Psoas muscle (tissue), 8 donors: Measurements from ENCODE around the gene PARM1. TPM values are rescaled to one million over a fixed set of nuclear protein-coding genes. Genes with fewer than 3 reads are reported as not detected.

Experiments used
- ATAC-seq, 4 donors: fragments of 200-7000 bp; cut with Tn5 transposase; one replicate each; pipeline ENCODE4 v1.9.1; 2020; ENCODE audit warnings: moderate library complexity in 3 of 4, mild to moderate bottlenecking in 2 of 4
- DNase-seq, 2 donors: peaks; one replicate each; pipeline ENCODE4 v3.0.0-alpha.2; 2020
- H3K27ac ChIP-seq: fragments of 200-600 bp; one replicate; pipeline ENCODE4 v1.8.0; 2022
- H3K27me3 ChIP-seq, 3 donors: fragments of 200-600 bp in 1 of 3; one replicate each; pipeline versions ENCODE4 v1.6.1 to v1.8.0; 2013 to 2022; ENCODE audit warnings: low read length in 2 of 3, mild to moderate bottlenecking in 2 of 3, moderate library complexity in 1 of 3; ENCODE audit not compliant: insufficient read depth in 3 of 3
- H3K36me3 ChIP-seq, 2 donors: fragments of 200-600 bp in 1 of 2; one replicate each; pipeline versions ENCODE4 v1.6.1 to v1.8.0; 2013 to 2022; ENCODE audit warnings: low read depth in 1 of 2, mild to moderate bottlenecking in 1 of 2, moderate library complexity in 1 of 2; ENCODE audit not compliant: insufficient read depth in 1 of 2
- H3K4me1 ChIP-seq: fragments of 200-600 bp; one replicate; pipeline ENCODE4 v1.8.0; 2022
- H3K4me3 ChIP-seq: fragments of 200-600 bp; one replicate; pipeline ENCODE4 v1.8.0; 2022; ENCODE audit warnings: mild to moderate bottlenecking
- H3K9me3 ChIP-seq: fragments of 200-600 bp; one replicate; pipeline ENCODE4 v1.8.0; 2022
- CTCF ChIP-seq: fragments of 200-600 bp; IDR thresholded peaks from one replicate; pipeline ENCODE4 v1.8.0; 2022; ENCODE audit warnings: antibody characterized with exemption
- WGBS, 3 donors: extraction: QIAGEN DNeasy Blood & Tissue Kit; methylation state at CpG; one replicate each; pipeline versions ENCODE4 v1.1.6 to v1.1.7; 2013; 5-methylcytosine and 5-hydroxymethylcytosine counted together
- intact Hi-C, 2 donors: fragments of 100-400 bp; cut with DNase I; formaldehyde crosslinking; loops; one replicate each; pipeline versions ENCODE4 v1.11.0 to v1.14.2; 2022
- polyA plus RNA-seq, 3 donors: library from polyadenylated mRNA; stranded (reverse); fragments of 200-250 nt; gene quantifications; one replicate each; pipeline ENCODE4 v1.2.3, GENCODE V29; 2013
- total RNA-seq, 4 donors: library from RNA; stranded (reverse); fragmentation: NEBNext Ultra II Directional in 2 of 4; extraction: Animal tissue kit (Norgen Biotek cat#: 25700) in 2 of 4; gene quantifications; one replicate each; pipeline versions ENCODE4 v1.2.1 to v1.2.4, GENCODE V29; 2021 to 2023
- donor health status: healthy with polysubstance abuse.
- donor health status: DM: no; HTN: no; CAD: no; lungs with moderate emphysema.
- donor health status: Bipolar disorder and iron deficiency.
- donor health status: healthy.
- donor health status: DM: yes; HTN: yes; CAD: no.
- donor health status: DM: no; HTN: no; CAD: no.
- donor health status: DM: no; HTN: no; CAD: no.
- donor health status: DM: yes; HTN: yes; CAD: no.

Gene PARM1
- total and polyA plus RNA-seq, 7 donors: 1.3 to 14.5 (median 5.2) TPM

GRCh38 chr4:75036046-75036830 is 103.3 kb downstream of the PARM1 start:
- ATAC-seq: no peak

DNA sequence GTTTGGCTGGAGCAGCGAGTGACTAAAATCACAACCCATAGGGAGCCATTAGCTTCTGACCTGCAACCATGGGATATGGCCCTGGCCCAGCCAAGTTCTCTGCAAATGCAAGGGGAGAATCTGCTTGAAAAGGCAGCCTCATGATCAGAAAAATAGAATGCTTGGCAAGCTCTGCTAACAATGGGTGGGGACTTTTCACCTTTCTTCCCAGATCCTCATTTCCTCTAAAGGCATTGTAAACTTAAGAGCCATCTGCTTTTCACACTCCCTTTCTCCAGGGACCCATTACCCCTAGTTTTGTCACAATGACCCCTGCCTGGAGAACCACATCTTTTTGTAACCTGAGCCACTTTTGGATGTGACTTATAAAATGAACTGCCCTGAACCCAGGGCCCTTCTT is 104.3 kb downstream of the PARM1 start:
- no peak for DNase-seq
- Histone ChIP-seq H3K36me3 (no peaks in the 10 kb centered on the region), H3K4me1 (no peaks in the 10 kb centered on the region), H3K9me3 (no peaks in the 10 kb centered on the region), H3K27me3 (no peaks in the 10 kb centered on the region), H3K4me3 (no peak overlapping the region), H3K27ac (no peak overlapping the region)
- 56 to 73% (median 67%) methylated on average over 1 of the region's 1 CpG for WGBS, 3 donors
- intact Hi-C loops: no loop called here
- no peak for TF ChIP-seq CTCF
- ATAC-seq: no peak

More at GRCh38 chr4:75036046-75036830, 103.3 kb downstream of the PARM1 start:
- no peaks in the 10 kb centered on the region for H3K36me3 ChIP-seq
- no peak overlapping the region for H3K27ac ChIP-seq
- H3K4me3 ChIP-seq: no peak overlapping the region
- intact Hi-C loops: no loop called here
- TF ChIP-seq CTCF: no peak
- 82 to 89% (median 85%) methylated on average over 3 of the region's 3 CpGs for WGBS, 3 donors
- H3K9me3 ChIP-seq: no peaks in the 10 kb centered on the region
- H3K27me3 ChIP-seq: no peaks in the 10 kb centered on the region
- DNase-seq: no peak
- no peaks in the 10 kb centered on the region for H3K4me1 ChIP-seq

DNA sequence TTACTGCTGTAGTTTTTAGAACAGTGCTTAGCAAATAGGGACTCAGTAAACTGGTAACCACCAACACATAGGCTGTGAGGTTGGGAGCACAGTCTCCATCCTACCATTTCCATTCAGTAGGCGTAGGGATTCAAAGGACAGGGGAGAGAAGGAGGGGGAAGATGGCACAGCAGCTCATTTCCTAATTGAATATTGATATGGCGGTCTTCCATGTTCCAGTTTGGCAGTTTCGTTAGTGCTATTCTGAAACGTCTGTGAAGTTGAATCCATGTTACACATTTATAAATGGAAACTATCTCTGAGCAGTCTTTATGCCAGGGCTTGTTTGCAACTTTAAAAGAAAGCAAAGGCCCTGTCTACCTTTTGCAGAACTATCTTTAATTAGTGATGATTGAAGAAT is 105.5 kb downstream of the PARM1 start:
- no peak overlapping the region for H3K27ac ChIP-seq
- 61 to 72% (median 64%) methylated on average over 4 of the region's 4 CpGs for WGBS, 3 donors

GRCh38 chr4:75040703-75041102 is 107.8 kb downstream of the PARM1 start:
- Histone ChIP-seq H3K9me3 (no peaks in the 10 kb centered on the region), H3K36me3 (no peaks in the 10 kb centered on the region), H3K4me3 (no peak overlapping the region), H3K4me1 (no peaks in the 10 kb centered on the region), H3K27ac (no peak overlapping the region), H3K27me3 (no peaks in the 10 kb centered on the region)
- DNase-seq (no peak), ATAC-seq (no peak)
- no peak for TF ChIP-seq CTCF
- intact Hi-C loops: no loop called here
- WGBS, 3 donors: 74 to 94% (median 91%) methylated on average over 5 of the region's 5 CpGs

More for the DNA sequence above, 105.5 kb downstream of the PARM1 start:
- no peak for TF ChIP-seq CTCF
- DNase-seq (no peak), ATAC-seq (no peak)
- Histone ChIP-seq H3K9me3 (no peaks in the 10 kb centered on the region), H3K4me1 (no peaks in the 10 kb centered on the region), H3K27me3 (no peaks in the 10 kb centered on the region), H3K36me3 (no peaks in the 10 kb centered on the region), H3K4me3 (no peak overlapping the region)
- intact Hi-C loops: no loop called here
